ENCODE data around the gene C16orf54.

- TF ChIP-seq HDAC6 (IDR thresholded peaks at IDR 0.05; ENCODE audit: unreplicated experiment), result no peak
- no peak for TF ChIP-seq ZNF274 (IDR thresholded peaks at IDR 0.05; ENCODE audit: insufficient read depth, insufficient read length)
- TF ChIP-seq CEBPB (IDR thresholded peaks at IDR 0.05; ENCODE audit: borderline replicate concordance in 1 of 2, low read depth in 2 of 2, low read length in 2 of 2), result no peak
- no peak for TF ChIP-seq CHD4 (IDR thresholded peaks at IDR 0.05)
- no peak for TF ChIP-seq CTCF (IDR thresholded peaks at IDR 0.05 in 2 of 3, conservative IDR thresholded peaks at IDR 0.05 in 1 of 3; ENCODE audit: control insufficient read depth in 2 of 3, extremely low read depth in 1 of 3, insufficient read depth in 1 of 3, low read depth in 3 of 3, low read length in 3 of 3)
- no peak for TF ChIP-seq YY1 (IDR thresholded peaks at IDR 0.05; ENCODE audit: low read depth, low read length)
- TF ChIP-seq CHD1 (IDR thresholded peaks at IDR 0.05; ENCODE audit: low read depth, low read length), result no peak
These were observed 48.9 kb downstream of the C16orf54 start for GRCh38 chr16:29696881-29697331.

Data from GM12878 (cell line).